ENCODE results near the gene ARMC7.
"Not testable (repeated sequence)": the region's sequence is repeated elsewhere in the genome, so short reads cannot be mapped to it uniquely, and the experiment has no call there.

The ARMC7 gene

GRCh38 chr17:75102385-75102821 lies 7.4 kb upstream of the ARMC7 start:
- no peak for DNase-seq (ENCODE audit: low read depth in 2 of 2)

GRCh38 chr17:75103601-75104554 lies 5.9 kb upstream of the ARMC7 start:
- no peak for DNase-seq (ENCODE audit: low read depth in 2 of 2)

- peak in 1 of 2 donors; percentile 9 for DNase-seq (ENCODE audit: low read depth in 2 of 2)
Measured at GRCh38 chr17:75105126-75106080, 4.4 kb upstream of the ARMC7 start.

- DNase-seq (ENCODE audit: low read depth in 2 of 2), result no peak
Measured at GRCh38 chr17:75108193-75108592, 1.6 kb upstream of the ARMC7 start.

GRCh38 chr17:75109046-75109406 lies 743 bp upstream of the ARMC7 start:
- no peak for DNase-seq (ENCODE audit: low read depth in 2 of 2)

GRCh38 chr17:75110234-75110937 lies 617 bp downstream of the ARMC7 start:
- DNase-seq (ENCODE audit: low read depth in 2 of 2), result no peak

- DNase-seq (ENCODE audit: low read depth in 2 of 2), result no peak
Measured at GRCh38 chr17:75111777-75112335, 2.1 kb downstream of the ARMC7 start.

GRCh38 chr17:75113798-75114551 lies 4.2 kb downstream of the ARMC7 start:
- DNase-seq (ENCODE audit: low read depth in 2 of 2), result peak; percentile 73 to 85

GRCh38 chr17:75114552-75115314 lies 5.0 kb downstream of the ARMC7 start:
- no peak for DNase-seq (ENCODE audit: low read depth in 2 of 2)

GRCh38 chr17:75115555-75115954 lies 5.8 kb downstream of the ARMC7 start:
- no peak for DNase-seq (ENCODE audit: low read depth in 2 of 2)

- DNase-seq (ENCODE audit: low read depth in 2 of 2), result no peak
Measured at GRCh38 chr17:75116737-75117136, 7.0 kb downstream of the ARMC7 start.

GRCh38 chr17:75118307-75118706 lies 8.5 kb downstream of the ARMC7 start:
- no peak for DNase-seq (ENCODE audit: low read depth in 2 of 2)

- peak in 1 of 2 donors; percentile 43 for DNase-seq (ENCODE audit: low read depth in 2 of 2)
Measured at GRCh38 chr17:75124041-75124818, 14.5 kb downstream of the ARMC7 start.

- no peak for DNase-seq (ENCODE audit: low read depth in 2 of 2)
Measured at GRCh38 chr17:75124819-75125162, 15.0 kb downstream of the ARMC7 start.

- DNase-seq (ENCODE audit: low read depth in 2 of 2), result no peak
Measured at GRCh38 chr17:75125984-75126383, 16.2 kb downstream of the ARMC7 start.

GRCh38 chr17:75126954-75127353 lies 17.2 kb downstream of the ARMC7 start:
- DNase-seq (ENCODE audit: low read depth in 2 of 2), result no peak

GRCh38 chr17:75127936-75128335 lies 18.2 kb downstream of the ARMC7 start:
- DNase-seq (ENCODE audit: low read depth in 2 of 2), result not testable (repeated sequence)

GRCh38 chr17:75128694-75129505 lies 19.1 kb downstream of the ARMC7 start:
- no peak for DNase-seq (ENCODE audit: low read depth in 2 of 2)

All from stimulated activated CD8-positive, alpha-beta memory T cell treated with anti-CD3 and anti-CD28 coated beads, Interleukin-2, amount 100 ng/mL, for 48 hours (primary cell).